NCI-H774 (cell line): ENCODE measurements around the gene PPP1R17.

ENCODE experiments used
- DNase-seq: peaks from one replicate; lab custom pipeline; 2025; lab: John Stamatoyannopoulos, UW

PPP1R17 gene

GRCh38 chr7:31702354-31702753 lies 15.3 kb downstream of the PPP1R17 start:
- DNase-seq = no peak

DNA sequence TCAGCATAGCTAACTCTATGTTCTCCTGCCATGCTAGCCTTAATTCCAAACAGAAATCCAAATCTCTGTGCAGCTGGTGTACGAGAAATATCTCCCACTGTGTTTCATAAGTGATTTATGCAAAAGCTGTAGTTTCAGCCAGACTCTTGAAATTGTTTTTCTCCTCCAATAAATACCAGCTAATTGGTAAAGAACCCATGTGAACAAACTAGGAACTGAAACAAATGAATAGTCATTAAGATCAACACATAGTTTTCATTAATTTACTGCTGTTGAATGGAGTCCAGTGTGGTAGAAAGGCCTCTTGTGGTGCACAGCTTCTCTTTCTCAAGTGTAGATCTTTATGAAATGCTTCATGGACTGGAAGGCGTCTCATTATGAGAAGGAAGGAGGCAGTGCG lies 18.4 kb downstream of the PPP1R17 start:
- no peak for DNase-seq

GRCh38 chr7:31707089-31707488 lies 20.1 kb downstream of the PPP1R17 start:
- DNase-seq = no peak

DNA sequence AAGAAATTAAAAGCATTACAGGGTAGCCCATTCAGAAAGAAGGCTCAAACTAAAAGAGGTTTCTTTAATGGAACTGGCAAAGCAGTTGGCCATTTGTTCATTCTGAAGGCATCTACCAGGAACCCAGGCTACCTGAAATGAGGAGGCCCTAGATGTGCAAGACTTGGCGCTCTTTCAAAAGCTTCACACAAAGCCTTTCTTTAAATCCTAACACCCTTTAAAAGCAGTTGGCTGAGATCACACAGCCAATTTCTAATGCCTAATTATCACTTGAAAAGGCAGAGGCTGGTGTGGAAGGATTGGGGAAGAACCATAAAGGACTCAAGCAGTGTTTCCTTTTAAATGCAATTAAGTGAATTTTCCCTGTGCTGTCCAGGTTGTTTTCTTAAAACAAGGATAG lies 23.2 kb downstream of the PPP1R17 start:
- no peak for DNase-seq

DNA sequence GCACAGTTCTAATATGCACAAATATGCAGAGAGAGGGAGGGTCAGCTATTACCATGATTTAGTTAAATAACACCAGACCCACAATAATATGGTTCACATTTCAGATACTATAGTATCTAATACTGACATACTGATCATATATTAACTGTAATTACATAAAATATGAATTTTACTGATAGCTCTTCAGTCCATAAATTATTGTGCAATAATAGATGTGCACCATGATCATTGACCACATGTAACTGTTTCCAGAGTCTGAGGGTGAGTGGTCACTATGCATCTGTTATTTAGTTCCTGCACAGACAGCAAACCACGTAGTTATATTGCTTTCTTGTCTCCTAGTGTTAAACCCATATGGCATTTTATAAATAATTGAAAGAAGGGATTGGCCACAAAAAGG lies 29.3 kb downstream of the PPP1R17 start:
- no peak for DNase-seq

- DNase-seq = no peak
Measured at GRCh38 chr7:31720366-31720765, 33.4 kb downstream of the PPP1R17 start.

DNA sequence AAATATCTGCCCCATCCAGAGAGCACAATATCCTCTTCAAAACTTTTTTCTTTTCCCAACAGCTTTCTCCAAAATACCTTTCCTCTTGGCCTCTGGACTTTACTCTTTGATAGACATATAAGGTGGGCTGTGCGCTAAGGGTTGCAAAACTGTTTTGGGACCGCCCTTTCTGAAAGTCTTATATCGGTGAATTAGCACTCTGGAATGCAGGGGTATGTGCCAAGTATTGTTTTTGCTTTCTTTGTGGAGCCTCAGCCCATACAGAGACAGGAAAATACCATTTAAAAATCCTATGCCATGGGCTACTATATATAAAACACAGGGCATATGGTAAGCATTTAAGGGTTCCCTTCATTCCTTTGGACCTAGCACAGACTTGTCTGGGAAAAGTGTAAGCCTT lies 37.7 kb downstream of the PPP1R17 start:
- no peak for DNase-seq

GRCh38 chr7:31729195-31729804 lies 42.3 kb downstream of the PPP1R17 start:
- no peak for DNase-seq

DNA sequence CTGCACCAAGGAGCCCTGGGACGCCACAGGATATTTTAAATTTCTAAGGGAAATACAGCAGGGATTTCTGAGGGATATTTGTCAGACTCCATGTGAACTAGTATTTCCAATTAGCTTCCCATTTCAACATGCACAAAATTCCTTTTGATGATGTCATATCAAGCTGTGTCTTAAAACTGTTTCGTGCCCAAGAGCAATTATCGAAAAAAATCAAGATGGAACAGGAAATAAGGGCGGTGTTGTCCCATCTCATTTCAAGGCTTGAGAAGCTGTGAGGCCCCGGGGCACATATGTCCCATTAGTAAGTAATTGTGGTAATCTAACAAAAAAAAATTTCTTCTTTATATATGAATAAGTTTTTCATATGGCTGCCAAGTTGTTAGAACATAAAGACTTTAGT lies 47.4 kb downstream of the PPP1R17 start:
- DNase-seq = no peak

GRCh38 chr7:31735991-31736982 lies 49.3 kb downstream of the PPP1R17 start:
- peak; percentile 57 for DNase-seq

- no peak for DNase-seq
Measured at GRCh38 chr7:31741852-31742251, 54.8 kb downstream of the PPP1R17 start.

DNA sequence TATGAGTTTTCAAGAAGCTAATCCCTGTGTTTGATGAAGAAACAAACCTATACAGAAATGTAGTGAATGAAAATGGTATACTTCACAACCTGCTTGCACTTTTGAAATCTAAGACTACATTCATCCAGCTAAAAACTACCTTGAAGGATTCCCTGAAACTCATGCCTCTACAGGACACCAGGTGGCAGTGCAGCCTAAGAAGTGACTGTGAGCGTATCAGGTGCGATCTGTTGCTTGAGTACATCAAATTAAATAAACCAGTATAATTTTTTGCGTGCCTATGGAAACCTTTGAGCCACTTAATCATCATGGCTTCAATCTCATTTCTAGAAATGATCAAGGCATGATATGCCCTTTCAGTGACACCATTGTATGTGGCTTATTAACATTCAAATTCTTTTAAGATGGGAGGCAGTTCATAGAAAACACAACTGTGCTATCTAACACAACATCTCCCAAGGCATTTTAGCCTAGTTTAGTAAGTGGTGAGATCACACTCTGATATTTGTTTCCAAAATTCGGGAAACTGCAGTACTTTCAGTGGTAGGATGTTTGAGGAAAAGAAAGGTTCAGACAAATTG lies 57.4 kb downstream of the PPP1R17 start:
- DNase-seq = peak; percentile 32

DNA sequence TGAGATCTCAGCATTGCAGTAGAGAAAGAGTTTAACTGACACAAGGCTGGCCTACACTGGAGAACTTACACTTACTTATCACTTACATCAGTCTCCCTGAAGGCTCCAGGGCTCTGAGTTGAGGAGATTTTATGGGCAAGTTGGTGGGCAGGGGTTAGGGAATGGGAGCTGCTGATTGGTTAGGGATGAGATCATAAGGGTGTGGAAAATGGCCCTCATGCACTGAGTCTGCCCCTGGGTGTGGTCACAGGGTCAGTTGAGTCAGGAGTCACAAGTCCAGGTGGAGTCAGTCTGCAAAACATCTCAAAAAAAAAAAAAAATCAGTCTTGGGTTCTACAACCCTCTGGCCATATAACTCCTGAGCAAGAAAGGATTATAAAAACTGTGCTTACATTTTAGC lies 60.5 kb downstream of the PPP1R17 start:
- no peak for DNase-seq

DNA sequence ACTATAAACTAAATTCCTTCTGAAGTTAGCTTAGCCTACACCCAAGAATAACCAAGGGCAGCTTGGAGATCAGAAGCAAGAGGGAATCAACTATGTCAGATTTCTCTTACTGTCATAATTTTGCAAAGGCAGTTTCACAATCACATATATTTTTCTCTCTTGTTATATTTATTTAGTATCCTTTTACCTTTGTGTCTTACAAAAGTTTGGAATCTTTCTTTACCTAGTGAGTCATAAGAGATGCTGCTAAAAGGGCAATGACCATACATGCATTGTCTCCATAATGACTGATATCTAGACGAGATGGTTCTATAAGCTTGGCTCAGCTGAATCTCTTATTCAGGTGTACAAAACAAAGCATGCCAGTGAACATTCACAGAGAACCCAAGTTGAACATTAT lies 61.1 kb downstream of the PPP1R17 start:
- DNase-seq = no peak

DNA sequence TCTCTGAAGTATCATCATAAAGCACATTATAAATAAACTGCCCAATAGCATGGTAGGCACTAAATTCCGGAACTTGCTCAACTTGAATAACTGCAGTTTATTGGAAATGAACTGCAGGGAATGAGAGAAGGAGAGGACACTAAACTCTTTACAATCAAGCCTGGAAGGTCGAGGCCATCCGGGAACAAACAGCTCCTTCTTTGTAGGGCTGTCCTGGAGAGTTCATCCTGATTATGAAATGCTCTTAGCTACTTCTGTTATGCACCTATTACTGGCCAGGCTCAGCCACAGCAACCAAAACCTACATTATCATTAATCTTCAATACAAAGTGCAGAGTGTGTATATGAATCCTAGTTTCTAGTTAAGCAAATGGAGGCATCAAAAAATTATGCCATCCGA lies 64.7 kb downstream of the PPP1R17 start:
- no peak for DNase-seq
